ENCODE measurements around the gene YWHAE. TPM values are rescaled to one million over a fixed set of nuclear protein-coding genes. Genes with fewer than 3 reads are reported as not detected.
"Not testable (repeated sequence)": the region's sequence is repeated elsewhere in the genome, so short reads cannot be mapped to it uniquely, and the experiment has no call there.

YWHAE gene
- total RNA-seq, 2 donors from 2014 or later, result 247 to 515 TPM

DNA sequence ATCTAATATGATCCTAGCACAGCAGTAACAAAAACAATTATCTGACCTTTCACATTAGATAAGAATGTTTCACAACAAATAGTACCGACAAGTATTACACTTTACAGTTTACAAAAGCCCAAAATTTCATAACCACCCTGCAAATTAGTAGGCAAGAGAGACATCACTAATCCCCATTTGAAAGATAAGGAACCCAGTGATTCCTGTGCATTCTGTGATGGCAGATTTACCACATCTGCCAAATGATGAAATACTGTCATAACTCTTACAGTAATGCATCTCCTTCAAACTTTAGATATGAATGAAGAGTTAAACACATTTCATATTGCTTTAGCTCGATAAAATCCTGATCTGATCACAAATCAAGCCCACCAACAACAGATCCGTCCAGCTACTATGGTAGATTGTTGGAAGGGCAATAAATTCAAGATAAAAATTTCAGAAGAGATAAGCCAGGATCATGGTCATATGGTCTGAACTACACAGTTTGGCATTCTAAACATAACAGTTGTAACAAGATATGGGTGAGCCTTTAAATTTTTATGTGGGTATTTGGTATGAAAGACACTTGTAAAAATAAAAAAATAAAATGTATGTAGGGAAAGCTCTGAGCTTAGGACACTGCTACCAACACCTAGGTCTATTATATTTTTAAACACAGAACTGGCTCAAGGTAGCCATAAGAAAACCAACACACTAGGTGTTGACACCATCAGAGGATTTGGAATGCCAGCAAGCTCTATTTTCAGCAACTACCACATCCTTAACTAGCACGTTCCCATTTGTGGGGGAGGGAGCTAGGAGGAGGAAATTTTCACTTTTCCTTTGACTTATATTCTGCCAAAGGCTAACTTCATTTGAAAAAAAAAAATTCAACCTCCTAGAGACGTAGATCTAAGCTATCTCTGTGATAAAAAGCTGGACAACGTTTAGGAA, 9.3 kb downstream of the YWHAE start:
- Mint-ChIP-seq H3K27me3 (no peaks in the 10 kb centered on the region), H3K36me3 (ENCODE audit: low read depth) (peaks cover 82% of the 10 kb centered on the region), H3K4me1 (peaks cover 22% of the 10 kb centered on the region), H3K9me3 (no peaks in the 10 kb centered on the region), H3K27ac (peak overlapping the region; percentile 48), H3K4me3 (peak overlapping the region; percentile 48)
- ATAC-seq (replicated peaks), result peak; percentile 21

DNA sequence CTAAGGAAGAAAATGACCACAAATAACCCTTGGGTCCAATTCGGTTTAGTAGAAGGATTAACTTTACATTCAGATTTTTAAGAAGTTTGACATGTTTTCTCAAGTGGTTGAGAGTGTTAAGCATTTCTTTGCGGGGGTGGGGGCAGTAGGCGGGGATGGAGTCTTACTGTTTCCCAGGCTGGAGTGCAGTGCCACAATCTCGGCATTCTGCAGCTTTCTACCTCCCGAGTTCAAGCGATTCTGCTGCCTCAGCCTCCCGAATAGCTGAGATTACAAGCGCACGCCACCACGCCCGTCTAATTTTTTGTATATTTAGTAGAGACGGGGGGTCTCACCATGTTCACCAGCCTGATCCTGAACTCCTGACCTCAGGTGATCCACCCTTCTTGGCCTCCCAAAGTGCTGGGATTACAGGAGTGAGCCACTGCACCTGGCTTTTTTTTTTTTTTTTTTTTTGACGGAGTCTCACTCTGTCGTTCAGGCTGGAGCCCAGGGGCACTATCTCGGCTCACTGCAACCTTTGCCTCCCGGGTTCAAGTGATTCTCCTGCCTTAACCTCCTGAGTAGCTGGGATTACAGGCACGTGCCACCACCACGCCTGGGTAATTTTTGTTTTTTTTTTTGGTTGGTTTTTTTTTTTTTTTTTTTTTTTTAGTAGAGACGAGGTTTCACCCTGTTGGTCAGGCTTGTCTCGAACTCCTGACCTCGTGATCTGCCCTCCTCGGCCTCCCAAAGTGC, 12.4 kb downstream of the YWHAE start:
- Mint-ChIP-seq H3K4me3 (peak overlapping the region; percentile 29), H3K4me1 (peaks cover 20% of the 10 kb centered on the region), H3K27ac (peak overlapping the region; percentile 43), H3K36me3 (ENCODE audit: low read depth) (peaks cover 68% of the 10 kb centered on the region)
- not testable (repeated sequence) for ATAC-seq (replicated peaks); H3K27me3 Mint-ChIP-seq; H3K9me3 Mint-ChIP-seq

DNA sequence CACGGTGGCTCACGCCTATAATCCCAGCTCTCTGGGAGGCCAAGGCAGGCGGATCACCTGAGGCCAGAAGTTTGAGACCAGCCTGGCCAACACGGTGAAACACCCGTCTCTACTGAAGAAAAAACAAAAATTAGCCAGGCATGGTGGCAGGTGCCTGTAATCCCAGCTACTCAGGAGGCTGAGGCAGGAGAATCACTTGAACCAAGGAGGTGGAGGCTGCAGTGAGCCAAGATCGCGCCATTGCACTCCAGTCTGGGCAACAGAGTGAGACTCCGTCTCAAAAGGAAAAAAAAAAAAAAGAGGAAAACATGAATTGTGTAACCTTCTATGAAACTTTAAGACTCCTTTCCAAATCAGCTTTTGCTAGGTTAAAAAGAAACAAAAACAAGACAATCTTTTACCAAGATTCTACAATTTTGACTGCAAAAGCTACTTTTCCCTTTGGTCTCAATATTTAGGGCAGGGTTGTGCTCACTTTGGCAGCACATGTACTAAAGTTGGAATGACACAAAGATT, 13.3 kb downstream of the YWHAE start:
- H3K36me3 Mint-ChIP-seq (ENCODE audit: low read depth), result peaks cover 64% of the 10 kb centered on the region
- H3K27me3 Mint-ChIP-seq; H3K9me3 Mint-ChIP-seq; ATAC-seq (replicated peaks): not testable (repeated sequence)
- H3K27ac Mint-ChIP-seq, result peak overlapping the region; percentile 43
- H3K4me3 Mint-ChIP-seq, result peak overlapping the region; percentile 29
- peaks cover 20% of the 10 kb centered on the region for H3K4me1 Mint-ChIP-seq

DNA sequence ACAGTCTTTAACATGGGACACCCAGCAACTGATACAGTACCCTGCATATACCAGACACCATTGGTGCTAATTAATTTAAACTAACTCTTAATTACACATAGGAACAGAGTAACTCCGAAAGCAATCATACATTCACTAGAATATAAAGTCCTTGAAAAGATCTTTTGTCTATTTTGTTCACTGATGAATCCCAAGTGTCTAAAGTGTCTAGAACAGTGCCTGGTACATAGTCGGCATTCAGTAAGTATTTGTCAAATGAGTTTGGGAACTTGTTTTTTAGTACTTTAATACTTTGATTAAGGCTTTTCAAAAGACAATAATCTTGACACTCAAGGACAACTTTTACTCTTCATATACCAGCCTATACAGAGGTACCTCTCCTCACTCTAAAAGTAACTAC, 13.8 kb downstream of the YWHAE start:
- Mint-ChIP-seq H3K36me3 (ENCODE audit: low read depth) (peaks cover 64% of the 10 kb centered on the region), H3K9me3 (no peaks in the 10 kb centered on the region), H3K4me3 (peak overlapping the region; percentile 29), H3K27ac (no peak overlapping the region), H3K4me1 (peaks cover 25% of the 10 kb centered on the region), H3K27me3 (no peaks in the 10 kb centered on the region)
- ATAC-seq (replicated peaks), result no peak

DNA sequence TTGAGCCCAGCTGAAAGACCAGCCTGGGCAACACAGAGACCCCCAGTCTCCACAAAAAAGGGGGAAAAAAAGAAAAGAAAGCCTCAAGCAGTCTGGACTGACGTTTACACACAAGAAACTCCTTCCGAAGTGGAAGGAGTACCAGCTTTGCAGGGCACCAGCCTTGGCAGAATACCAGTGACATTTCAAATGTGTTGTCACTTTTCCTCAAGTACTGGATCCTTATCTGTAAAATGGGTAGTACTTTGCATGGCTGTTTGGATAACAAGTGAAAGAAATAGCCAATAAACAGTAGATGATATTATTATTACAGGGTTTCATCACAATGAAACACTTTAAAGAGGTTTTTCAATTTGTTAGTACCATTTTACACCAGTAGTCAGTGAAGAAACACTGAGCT, 14.2 kb downstream of the YWHAE start:
- H3K36me3 Mint-ChIP-seq (ENCODE audit: low read depth), result peaks cover 67% of the 10 kb centered on the region
- no peaks in the 10 kb centered on the region for H3K27me3 Mint-ChIP-seq
- peak overlapping the region; percentile 29 for H3K4me3 Mint-ChIP-seq
- peaks cover 27% of the 10 kb centered on the region for H3K4me1 Mint-ChIP-seq
- no peak for ATAC-seq (replicated peaks)
- no peaks in the 10 kb centered on the region for H3K9me3 Mint-ChIP-seq
- no peak overlapping the region for H3K27ac Mint-ChIP-seq

DNA sequence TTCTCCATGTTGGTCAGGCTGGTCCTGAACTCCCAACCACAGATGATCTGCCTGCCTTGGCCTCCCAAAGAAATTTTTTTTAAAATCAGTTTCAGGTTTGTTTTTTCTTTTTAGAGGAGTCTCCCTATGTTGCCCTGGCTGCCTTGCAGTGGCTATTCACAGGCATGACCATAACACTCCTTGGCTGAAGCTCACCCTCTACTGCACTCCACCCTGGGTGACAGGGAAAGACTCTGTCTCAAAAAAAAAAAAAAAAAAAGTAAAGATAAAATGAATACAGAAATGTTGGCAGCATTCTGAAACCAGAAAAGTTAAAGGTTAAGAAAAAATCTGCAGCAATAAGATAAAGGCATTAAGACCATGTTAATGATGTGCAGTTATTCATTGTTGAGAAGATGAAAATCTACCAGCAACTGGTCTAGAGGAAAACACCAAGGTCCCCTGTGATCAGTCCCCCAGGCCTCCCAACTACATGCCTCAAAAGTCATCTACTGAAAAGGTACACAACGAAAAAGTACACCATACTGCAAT, 15.1 kb downstream of the YWHAE start:
- Mint-ChIP-seq H3K27ac (no peak overlapping the region), H3K27me3 (no peaks in the 10 kb centered on the region), H3K36me3 (ENCODE audit: low read depth) (peaks cover 67% of the 10 kb centered on the region), H3K4me1 (peaks cover 28% of the 10 kb centered on the region), H3K4me3 (no peak overlapping the region), H3K9me3 (no peaks in the 10 kb centered on the region)
- ATAC-seq (replicated peaks), result no peak

DNA sequence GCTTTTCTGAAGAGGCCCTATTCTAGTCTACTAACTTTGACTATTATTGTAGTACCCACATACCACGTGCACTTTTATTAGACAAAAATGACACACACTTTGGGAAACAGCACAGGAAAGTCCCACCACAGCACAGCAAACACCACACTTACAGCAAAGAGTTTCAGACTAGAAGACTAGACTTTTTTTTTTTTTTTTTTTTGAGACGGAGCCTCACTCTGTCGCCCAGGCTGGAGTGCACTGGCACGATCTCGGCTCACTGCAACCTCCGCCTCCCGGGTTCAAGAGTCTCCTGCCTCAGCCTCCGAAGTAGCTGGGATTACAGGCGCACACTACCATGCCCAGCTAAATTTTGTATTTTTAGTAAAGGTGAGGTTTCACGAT, 20.1 kb downstream of the YWHAE start:
- Mint-ChIP-seq H3K9me3 (no peaks in the 10 kb centered on the region), H3K27me3 (no peaks in the 10 kb centered on the region), H3K36me3 (ENCODE audit: low read depth) (peaks cover 76% of the 10 kb centered on the region), H3K4me3 (peak overlapping the region; percentile 53), H3K4me1 (peaks cover 47% of the 10 kb centered on the region), H3K27ac (peak overlapping the region; percentile 42)
- peak; percentile 86 for ATAC-seq (replicated peaks)

DNA sequence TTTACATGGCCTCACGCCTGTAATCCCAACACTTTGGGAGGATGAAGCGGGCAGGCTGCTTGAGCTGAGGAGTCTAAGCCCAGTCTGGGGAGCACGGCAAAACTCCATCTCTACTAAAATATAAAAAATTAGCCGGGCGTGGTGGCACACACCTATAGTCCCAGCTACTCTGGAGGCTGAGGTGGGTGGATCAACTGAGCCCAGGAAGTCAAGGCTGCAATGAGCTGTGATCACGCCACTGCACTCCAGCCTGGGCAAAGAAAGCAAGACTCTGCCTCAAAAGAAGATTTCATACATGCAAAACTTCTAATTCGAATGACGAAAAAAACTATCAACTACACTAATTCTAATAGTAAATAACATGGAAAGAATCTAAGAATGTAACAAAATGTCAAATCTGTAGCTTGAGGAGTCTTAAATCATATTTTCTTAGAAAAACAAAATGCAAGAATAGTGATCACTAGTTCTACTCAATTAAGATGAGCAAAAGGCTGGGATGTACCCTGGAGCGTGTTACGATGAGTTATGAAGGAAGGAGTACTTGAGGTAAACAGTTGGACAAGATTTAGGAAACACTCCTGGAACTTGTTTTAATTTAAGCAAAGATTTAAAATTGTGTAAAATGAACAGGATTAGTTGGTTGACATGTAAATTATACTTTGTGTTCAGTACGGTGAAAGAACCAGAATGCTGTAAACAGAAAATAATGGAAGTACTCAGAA, 20.7 kb downstream of the YWHAE start:
- no peak for ATAC-seq (replicated peaks)
- H3K36me3 Mint-ChIP-seq (ENCODE audit: low read depth), result peaks cover 78% of the 10 kb centered on the region
- H3K4me3 Mint-ChIP-seq, result peak overlapping the region; percentile 53
- H3K27ac Mint-ChIP-seq, result peak overlapping the region; percentile 42
- H3K27me3 Mint-ChIP-seq, result no peaks in the 10 kb centered on the region
- H3K4me1 Mint-ChIP-seq, result peaks cover 52% of the 10 kb centered on the region
- H3K9me3 Mint-ChIP-seq, result no peaks in the 10 kb centered on the region

DNA sequence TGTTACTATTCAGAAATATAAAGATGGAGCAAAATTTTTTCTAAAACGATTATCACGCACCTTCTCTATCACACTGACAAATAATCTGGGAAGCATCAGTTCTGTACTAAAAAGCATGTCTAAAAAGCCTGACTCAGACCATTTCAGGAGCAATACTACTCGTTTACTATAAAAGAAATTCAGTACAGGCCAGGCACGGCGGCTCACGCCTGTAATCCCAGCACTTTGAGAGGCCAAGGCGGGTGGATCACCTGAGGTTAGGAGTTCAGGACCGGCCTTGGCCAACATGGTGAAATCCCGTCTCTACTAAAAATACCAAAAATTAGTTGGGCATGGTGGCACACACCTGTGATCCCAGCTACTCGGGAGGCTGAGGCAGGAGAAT, 21.6 kb downstream of the YWHAE start:
- not testable (repeated sequence) for H3K27me3 Mint-ChIP-seq; ATAC-seq (replicated peaks); H3K9me3 Mint-ChIP-seq; H3K27ac Mint-ChIP-seq
- peaks cover 87% of the 10 kb centered on the region for H3K36me3 Mint-ChIP-seq (ENCODE audit: low read depth)
- peak overlapping the region; percentile 75 for H3K4me3 Mint-ChIP-seq
- H3K4me1 Mint-ChIP-seq, result peaks cover 55% of the 10 kb centered on the region

DNA sequence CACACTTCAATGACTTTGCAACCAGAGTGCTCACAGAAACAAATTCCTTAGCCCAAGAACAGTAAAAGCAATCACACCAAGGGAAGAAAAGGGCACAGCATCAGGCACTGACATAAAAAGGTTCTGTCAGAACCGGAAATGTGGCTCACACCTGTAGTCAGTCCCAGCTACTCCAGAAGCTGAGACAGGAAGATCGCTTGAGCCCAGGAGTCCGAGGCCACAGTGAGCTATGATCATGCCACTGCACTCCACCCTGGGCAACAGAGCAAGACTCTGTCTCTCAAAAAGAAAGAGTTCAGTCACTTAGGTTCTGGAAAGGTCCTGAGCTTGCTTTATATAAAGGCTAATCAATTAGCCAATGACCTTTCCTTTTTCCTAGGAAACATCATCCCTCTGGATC, 22.7 kb downstream of the YWHAE start:
- no peak for ATAC-seq (replicated peaks)
- Mint-ChIP-seq H3K4me1 (peaks cover 57% of the 10 kb centered on the region), H3K36me3 (ENCODE audit: low read depth) (peaks cover 90% of the 10 kb centered on the region), H3K27me3 (no peaks in the 10 kb centered on the region), H3K9me3 (no peaks in the 10 kb centered on the region), H3K4me3 (peak overlapping the region; percentile 75), H3K27ac (peak overlapping the region; percentile 80)

DNA sequence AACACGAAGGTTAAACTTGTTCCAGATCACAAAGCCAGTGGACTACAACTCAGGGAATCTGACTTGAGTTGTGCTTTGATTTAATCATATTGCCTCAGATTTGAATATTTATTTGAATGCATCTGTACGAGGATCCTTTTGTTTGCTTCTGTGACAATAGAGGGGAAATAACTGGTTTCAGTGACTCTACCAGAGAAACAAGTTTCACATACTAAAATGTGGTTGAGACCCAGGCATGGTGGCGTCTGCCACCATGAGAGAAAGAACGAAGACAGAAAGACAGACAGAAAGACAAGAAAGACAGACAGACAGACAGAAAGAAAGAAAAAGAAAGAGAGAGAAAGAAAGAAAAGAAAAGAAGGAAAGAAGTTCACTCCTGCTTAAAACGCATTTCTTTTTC, 24.0 kb downstream of the YWHAE start:
- Mint-ChIP-seq H3K27ac (peak overlapping the region; percentile 80), H3K36me3 (ENCODE audit: low read depth) (peaks cover 93% of the 10 kb centered on the region), H3K4me1 (peaks cover 52% of the 10 kb centered on the region), H3K27me3 (no peaks in the 10 kb centered on the region), H3K9me3 (no peaks in the 10 kb centered on the region), H3K4me3 (peak overlapping the region; percentile 75)
- peak; percentile 49 for ATAC-seq (replicated peaks)

DNA sequence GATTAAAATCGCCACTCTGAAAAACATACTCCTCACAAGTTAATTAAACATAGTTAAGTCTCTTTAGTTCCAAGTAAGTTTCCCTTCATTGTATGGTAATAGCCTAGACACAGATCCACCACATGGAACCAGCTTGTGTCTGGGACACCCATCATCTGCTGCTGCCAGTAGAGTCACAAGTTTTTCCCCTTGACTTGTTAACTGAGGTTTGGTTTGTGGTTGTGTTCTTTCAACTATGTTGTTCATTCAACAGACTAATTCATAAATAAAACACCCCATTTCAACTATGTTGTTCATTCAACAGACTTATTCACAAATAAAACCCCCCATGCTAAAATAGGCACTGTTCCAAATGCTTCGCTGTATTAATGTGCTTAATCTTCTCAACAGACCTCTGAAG, 24.4 kb downstream of the YWHAE start:
- H3K27ac Mint-ChIP-seq, result peak overlapping the region; percentile 80
- peak overlapping the region; percentile 75 for H3K4me3 Mint-ChIP-seq
- ATAC-seq (replicated peaks), result peak; percentile 49
- H3K27me3 Mint-ChIP-seq, result no peaks in the 10 kb centered on the region
- peaks cover 48% of the 10 kb centered on the region for H3K4me1 Mint-ChIP-seq
- H3K9me3 Mint-ChIP-seq, result no peaks in the 10 kb centered on the region
- H3K36me3 Mint-ChIP-seq (ENCODE audit: low read depth), result peaks cover 93% of the 10 kb centered on the region

DNA sequence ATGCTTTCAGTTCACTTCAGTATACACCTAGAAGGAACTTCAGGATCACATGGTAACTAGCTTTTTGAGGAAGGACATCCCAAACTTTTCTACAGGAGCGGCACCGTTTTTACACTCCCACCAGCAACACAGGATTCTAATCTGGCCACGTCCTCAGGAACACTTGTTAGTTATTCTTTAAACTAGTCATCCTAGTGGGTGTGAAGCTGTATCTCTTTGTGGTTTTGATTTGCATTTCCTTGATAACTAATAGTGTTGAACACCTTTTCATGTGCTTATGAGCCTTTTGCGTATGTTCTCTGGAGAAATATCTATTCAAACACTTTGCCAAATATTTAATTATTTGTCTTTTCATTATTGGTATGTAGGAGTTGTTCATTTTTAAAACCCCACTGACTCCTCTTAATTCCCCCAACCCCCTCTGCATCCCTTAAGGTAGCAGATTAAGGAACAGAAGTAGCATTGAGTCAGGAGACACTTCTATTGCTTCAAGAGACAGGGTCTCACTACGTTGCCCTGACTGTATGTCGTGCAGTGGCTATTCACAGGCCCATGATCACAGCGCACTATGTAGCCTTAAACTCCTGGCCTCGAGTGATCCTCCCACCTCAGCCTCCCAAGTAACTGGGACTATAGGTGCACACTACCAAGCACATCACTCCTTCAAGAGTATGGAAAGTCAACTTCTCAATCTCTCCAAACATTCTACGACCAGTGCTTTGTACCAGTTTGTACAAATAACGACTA, 25.4 kb downstream of the YWHAE start:
- no peaks in the 10 kb centered on the region for H3K27me3 Mint-ChIP-seq
- peaks cover 88% of the 10 kb centered on the region for H3K36me3 Mint-ChIP-seq (ENCODE audit: low read depth)
- peak overlapping the region; percentile 75 for H3K4me3 Mint-ChIP-seq
- H3K4me1 Mint-ChIP-seq, result peaks cover 40% of the 10 kb centered on the region
- peak overlapping the region; percentile 74 for H3K27ac Mint-ChIP-seq
- peak; percentile 79 for ATAC-seq (replicated peaks)
- no peaks in the 10 kb centered on the region for H3K9me3 Mint-ChIP-seq

All from activated T-helper 17 cell treated with anti-CD3 and anti-CD28 coated beads, Interleukin-2, amount 50 U/mL, for 72 hours (primary cell).